ENCODE results near the gene PTPRN2. TPM values are rescaled to one million over a fixed set of nuclear protein-coding genes. Genes with fewer than 3 reads are reported as not detected.
"Not testable (repeated sequence)": the region's sequence is repeated elsewhere in the genome, so short reads cannot be mapped to it uniquely, and the experiment has no call there.

The PTPRN2 gene
- total RNA-seq, 1 experiment from 2014 or later, result 2.9 TPM

- DNase-seq (ENCODE audit: extremely low read depth, low read depth), result no peak
Measured at GRCh38 chr7:158377800-158378623, 209.6 kb downstream of the PTPRN2 start.

GRCh38 chr7:158376839-158377186 is 210.8 kb downstream of the PTPRN2 start:
- not testable (repeated sequence) for DNase-seq (ENCODE audit: extremely low read depth, low read depth)

- not testable (repeated sequence) for DNase-seq (ENCODE audit: extremely low read depth, low read depth)
Measured at GRCh38 chr7:158376146-158376838, 211.3 kb downstream of the PTPRN2 start.

GRCh38 chr7:158375034-158375433 is 212.6 kb downstream of the PTPRN2 start:
- DNase-seq (ENCODE audit: extremely low read depth, low read depth), result no peak

GRCh38 chr7:158374586-158374985 is 213.0 kb downstream of the PTPRN2 start:
- no peak for DNase-seq (ENCODE audit: extremely low read depth, low read depth)

GRCh38 chr7:158374146-158374545 is 213.5 kb downstream of the PTPRN2 start:
- no peak for DNase-seq (ENCODE audit: extremely low read depth, low read depth)

GRCh38 chr7:158373476-158374133 is 214.0 kb downstream of the PTPRN2 start:
- no peak for DNase-seq (ENCODE audit: extremely low read depth, low read depth)

- no peak for DNase-seq (ENCODE audit: extremely low read depth, low read depth)
Measured at GRCh38 chr7:158372400-158373342, 215.0 kb downstream of the PTPRN2 start.

GRCh38 chr7:158371856-158372255 is 215.8 kb downstream of the PTPRN2 start:
- no peak for DNase-seq (ENCODE audit: extremely low read depth, low read depth)

- DNase-seq (ENCODE audit: extremely low read depth, low read depth), result no peak
Measured at GRCh38 chr7:158369866-158370265, 217.8 kb downstream of the PTPRN2 start.

- DNase-seq (ENCODE audit: extremely low read depth, low read depth), result no peak
Measured at GRCh38 chr7:158369290-158369689, 218.3 kb downstream of the PTPRN2 start.

- DNase-seq (ENCODE audit: extremely low read depth, low read depth), result no peak
Measured at GRCh38 chr7:158368449-158368848, 219.2 kb downstream of the PTPRN2 start.

GRCh38 chr7:158367634-158367982 is 220.0 kb downstream of the PTPRN2 start:
- DNase-seq (ENCODE audit: extremely low read depth, low read depth), result no peak

GRCh38 chr7:158366916-158367633 is 220.5 kb downstream of the PTPRN2 start:
- no peak for DNase-seq (ENCODE audit: extremely low read depth, low read depth)

- DNase-seq (ENCODE audit: extremely low read depth, low read depth), result no peak
Measured at GRCh38 chr7:158366346-158366745, 221.3 kb downstream of the PTPRN2 start.

- DNase-seq (ENCODE audit: extremely low read depth, low read depth), result no peak
Measured at GRCh38 chr7:158365267-158365666, 222.4 kb downstream of the PTPRN2 start.

- DNase-seq (ENCODE audit: extremely low read depth, low read depth), result no peak
Measured at GRCh38 chr7:158364451-158364850, 223.2 kb downstream of the PTPRN2 start.

- no peak for DNase-seq (ENCODE audit: extremely low read depth, low read depth)
Measured at GRCh38 chr7:158362912-158363905, 224.4 kb downstream of the PTPRN2 start.

GRCh38 chr7:158362001-158362400 is 225.6 kb downstream of the PTPRN2 start:
- DNase-seq (ENCODE audit: extremely low read depth, low read depth), result no peak

Measured in NCI-H460 (cell line).